ELF-1 (cell line): Measurements from ENCODE around the gene GKN2.
"Not testable (repeated sequence)": the region's sequence is repeated elsewhere in the genome, so short reads cannot be mapped to it uniquely, and the experiment has no call there.

Experiments
- DNase-seq: peaks from one replicate; pipeline ENCODE4 v3.0.0-alpha.2; 2016; ENCODE audit warnings: low read depth, low spot score

GKN2 gene

GRCh38 chr2:68961380-68961779 is 8.7 kb upstream of the GKN2 start:
- no peak for DNase-seq

DNA sequence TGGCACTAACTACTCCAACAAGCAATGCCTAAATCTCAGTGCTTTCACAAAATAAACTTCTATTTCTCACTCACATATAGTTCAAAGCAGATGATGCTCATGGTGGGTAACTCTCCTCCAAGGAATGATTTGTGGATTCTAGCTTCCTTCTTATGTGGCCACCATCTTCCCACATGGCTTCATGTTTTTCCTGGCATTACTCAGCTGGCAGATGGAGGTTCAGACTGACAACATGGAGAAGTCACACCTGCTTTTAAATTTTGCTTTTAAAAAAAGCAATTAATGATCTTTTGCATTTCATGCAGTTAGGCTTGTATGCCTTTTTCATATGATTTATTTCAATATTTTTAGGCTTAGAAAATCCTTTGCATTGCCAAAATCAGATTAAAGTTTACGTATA is 6.3 kb upstream of the GKN2 start:
- DNase-seq, result no peak

DNA sequence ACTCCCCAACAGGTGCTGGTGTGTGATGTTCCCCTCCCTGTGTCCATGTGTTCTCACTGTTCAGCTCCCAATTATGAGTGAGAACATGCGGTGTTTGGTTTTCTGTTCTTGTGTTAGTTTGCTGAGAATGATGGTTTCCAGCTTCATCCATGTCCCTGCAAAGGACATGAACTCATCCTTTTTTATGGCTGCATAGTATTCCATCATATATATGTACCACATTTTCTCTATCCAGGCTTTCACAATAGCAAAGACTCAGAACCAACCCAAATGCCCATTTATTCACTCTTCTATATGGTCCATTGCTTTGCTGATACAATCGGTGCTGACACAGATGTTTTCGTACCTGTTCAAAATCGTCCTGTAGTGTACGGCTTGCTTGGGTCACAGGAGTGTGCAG is 2.7 kb upstream of the GKN2 start:
- DNase-seq, result not testable (repeated sequence)

GRCh38 chr2:68951899-68952298 is 794 bp downstream of the GKN2 start:
- DNase-seq, result no peak

GRCh38 chr2:68948710-68949109 is 4.0 kb downstream of the GKN2 start:
- no peak for DNase-seq

GRCh38 chr2:68946117-68946516 is 6.6 kb downstream of the GKN2 start:
- no peak for DNase-seq

DNA sequence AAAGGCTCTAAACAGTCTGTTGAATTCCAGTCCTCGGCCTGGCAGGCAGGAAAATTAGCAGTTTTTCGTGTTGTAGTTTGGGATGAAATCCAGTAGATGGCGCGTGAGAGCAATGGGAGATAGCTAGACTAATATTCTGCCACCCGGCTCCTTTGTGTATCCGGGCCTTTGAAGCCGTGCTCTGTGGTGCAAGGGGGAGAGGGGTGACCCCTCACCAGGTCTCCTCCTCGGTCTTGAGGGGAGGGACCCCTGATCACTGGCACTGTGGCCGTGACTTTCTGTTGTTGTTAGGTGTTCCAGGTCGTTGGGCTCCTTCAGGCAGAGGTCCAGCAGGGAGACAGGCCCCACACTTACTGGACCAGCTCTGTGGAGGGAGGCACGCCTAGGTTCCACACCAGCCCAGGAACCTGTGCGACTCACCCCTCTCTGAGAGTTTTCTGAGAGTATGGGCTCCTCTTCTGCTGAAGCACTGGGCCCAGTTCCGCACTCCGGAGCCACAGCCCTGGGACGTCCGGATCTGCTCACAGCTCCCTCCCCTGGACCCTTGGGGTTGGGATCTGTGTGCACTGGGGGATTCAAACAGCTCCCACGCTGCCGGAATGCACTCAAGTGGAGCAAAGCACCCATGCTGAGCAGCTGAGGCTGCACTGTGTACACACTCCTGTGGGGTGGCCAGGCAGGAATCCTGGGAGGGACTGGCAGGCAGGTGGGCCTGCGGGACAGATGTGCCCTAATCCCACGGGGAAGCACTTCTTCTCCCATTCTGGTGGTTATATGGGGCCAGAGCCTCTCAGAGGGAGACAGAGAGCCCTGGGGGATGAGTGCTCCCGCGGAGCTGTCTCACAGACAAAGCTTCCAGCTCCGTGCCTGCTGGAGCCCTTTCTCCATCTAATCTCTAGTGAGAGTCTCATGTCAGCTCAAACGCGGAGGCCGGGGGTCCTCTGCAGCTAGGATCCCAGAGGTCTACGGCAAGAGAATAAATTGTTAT is 8.8 kb downstream of the GKN2 start:
- peak; percentile 86 for DNase-seq

- no peak for DNase-seq
Observed at GRCh38 chr2:68942827-68943226, 9.9 kb downstream of the GKN2 start.

GRCh38 chr2:68940369-68940768 is 12.3 kb downstream of the GKN2 start:
- DNase-seq, result no peak

DNA sequence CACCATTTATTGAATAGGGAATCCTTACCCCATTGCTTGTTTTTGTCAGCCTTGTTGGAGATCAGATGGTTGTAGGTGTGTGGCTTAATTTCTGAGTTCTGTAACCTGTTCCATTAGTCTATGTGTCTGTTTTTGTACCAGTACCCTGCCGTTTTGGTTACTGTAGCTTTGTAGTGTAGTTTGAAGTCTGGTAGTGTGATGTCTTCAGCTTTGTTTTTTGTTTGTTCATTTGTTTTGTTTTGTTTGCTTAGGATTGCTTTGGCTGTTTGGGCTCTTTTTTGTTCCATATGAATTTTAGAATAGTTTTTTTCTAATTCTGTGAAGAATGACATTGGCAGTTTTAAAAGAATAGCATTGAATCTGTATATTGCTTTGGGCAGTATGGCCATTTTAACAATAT is 12.7 kb downstream of the GKN2 start:
- DNase-seq, result no peak

GRCh38 chr2:68938938-68939337 is 13.8 kb downstream of the GKN2 start:
- DNase-seq, result no peak

DNA sequence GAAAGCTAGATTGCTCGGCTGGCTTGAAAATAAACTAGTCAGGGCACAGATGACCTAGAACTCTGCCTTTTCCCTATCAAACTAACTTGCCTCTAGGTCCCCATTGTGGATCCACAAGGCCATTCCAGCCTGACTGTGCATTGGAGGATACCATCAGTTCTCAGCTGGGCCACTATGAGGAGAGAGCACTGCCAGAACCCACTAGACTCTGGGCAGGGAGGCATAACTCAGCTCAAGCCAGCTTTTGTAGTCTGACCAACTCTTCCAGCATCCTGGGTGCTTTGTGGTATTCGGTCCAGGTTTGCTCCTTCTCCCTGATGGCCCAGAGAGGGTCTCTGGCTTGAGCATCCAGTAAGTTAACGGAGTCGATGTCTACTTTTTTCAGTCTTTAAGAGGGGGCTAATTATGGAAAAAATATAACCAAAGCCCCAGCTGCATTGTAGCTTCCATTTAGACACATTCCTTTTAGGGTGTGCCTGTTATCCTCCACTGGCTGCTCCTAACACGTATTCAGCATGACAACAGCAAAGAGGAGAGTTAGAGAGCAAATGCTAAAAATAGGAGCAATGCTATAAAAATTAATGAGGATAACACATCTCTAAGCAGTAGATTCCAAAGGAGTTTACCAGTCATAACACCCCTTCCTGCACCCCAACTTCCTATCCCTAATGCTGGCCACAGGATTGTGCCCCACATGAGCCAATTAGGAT is 15.2 kb downstream of the GKN2 start:
- DNase-seq, result no peak

DNA sequence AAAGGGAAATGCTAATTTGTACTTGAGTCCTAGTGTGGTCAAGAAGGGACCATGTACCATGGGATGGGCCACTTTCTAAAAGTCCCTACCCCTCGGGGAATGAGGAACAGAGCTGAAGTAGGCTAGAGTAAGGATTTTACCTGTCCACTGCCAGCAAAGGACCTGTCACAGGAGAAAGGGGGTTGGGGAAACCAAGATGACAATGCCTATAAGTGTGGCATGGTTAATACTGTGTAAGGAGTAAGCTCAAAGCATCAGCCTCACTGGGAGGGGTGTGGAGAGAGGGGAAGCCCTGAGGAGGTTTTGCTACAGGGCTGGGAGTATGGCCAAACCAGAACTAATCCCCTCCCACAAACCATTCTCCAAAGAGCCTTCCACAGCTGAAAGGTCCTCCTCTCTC is 15.8 kb downstream of the GKN2 start:
- DNase-seq, result no peak

- DNase-seq, result no peak
Observed at GRCh38 chr2:68936427-68936826, 16.3 kb downstream of the GKN2 start.

GRCh38 chr2:68935471-68935870 is 17.2 kb downstream of the GKN2 start:
- DNase-seq, result no peak

GRCh38 chr2:68934021-68934420 is 18.7 kb downstream of the GKN2 start:
- no peak for DNase-seq

DNA sequence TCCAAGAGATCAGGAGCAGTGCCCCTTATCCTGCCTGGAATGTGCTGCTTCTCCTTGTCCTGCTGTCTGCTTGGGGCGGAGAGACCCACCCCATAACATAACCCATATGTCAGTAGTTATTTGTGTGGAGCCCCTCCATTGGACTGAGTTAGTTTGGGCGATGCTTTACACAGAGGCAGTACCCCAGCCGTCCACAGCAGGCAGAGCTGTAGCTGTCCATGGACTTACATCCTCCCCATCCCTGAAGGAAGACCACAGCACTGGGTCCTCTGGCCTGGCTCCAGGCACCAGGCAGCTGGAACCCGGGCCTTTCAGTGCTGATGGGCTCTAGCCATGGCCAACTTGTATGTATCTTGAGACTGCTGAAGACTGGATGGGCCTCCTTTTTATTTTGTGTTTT is 20.3 kb downstream of the GKN2 start:
- DNase-seq, result no peak

DNA sequence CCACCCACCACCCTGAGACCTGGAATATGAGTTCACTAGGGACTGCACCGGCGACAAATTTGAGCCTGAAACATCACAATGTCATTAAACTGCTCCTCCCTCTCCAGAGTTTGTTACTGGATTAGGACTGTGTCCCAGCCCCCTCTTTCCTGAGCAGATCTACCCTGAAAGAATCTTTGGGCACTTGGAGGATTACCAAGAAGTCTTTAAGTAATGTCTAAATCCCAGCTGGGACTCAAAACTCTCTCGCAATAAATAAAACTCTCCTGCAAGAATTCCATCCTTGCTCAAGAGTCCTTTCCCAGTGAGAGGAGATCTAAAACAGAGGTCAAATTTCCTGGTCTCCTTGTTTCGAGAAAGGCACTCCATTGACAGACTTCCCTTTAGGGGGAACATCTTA is 20.9 kb downstream of the GKN2 start:
- DNase-seq, result no peak

DNA sequence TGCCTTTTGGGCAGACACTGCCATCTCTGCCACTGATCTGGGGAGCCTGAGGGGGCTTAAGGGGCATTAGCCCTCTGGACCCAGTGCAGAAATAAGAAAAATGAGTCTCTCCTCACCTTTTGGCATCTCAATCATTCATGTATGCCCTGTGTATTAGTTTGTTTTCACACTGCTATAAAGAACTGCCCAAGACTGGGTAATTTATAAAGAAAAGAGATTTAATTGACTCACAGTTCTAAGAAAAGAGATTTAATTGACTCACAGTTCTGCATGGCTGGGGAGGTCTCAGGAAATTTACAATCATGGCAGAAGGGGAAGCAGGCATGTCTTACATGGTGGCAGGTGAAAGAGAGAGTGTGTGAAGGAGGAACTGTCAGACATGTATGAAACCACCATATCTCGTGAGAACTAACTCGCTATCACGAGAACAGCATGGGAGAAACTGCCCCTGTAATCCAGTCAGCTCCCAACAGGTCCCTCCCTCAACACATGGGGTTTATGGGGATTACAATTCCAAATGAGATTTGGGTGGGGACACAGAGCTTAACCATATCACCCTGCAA is 21.5 kb downstream of the GKN2 start:
- DNase-seq, result no peak

DNA sequence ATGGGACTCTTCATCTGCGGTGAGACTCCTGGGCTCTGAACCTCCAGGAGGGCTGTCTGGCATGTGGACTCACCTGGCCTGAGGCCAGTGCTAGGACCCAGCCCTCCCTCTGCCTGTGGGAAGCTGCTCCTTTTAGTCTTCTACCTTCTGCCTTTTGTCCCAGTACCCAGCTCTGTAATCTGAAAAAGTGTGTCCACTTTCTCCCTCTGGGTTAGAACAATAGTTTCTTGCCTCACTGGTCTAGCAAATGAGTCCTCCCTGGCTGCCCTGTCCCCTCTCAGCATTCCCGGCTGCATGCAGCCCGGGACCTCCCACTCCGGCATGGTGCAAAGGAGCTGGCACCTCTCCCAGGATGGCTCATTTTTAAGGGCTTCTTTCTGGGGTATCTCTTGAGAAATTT is 25.9 kb downstream of the GKN2 start:
- peak; percentile 56 for DNase-seq

DNA sequence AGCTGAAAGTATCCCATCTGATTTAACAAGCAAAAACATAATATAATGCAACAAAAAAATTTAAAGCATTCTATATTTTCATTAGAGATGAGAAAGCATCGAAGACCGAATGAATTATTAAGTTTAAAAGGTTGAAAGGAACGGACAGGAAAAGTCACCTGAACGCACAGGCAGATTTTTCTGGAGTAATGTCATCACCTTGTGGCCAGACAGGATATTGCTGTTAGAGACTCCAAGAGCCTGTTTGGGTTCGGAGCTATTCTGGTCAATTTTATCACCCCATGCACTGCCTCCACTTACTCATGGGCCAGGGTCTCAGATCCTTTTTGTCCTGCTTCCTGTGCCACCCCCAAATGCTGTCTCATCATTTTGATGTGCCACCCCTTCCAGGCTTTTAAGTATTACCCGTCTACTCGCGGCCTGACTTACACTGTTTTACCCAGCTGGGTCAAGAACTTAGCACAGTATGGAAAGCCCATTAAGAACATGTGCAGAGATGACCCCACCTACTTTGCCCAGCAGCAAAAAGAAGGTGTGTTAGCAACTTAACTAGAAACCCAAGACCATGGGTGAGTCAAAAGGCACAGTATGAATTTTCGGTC is 27.3 kb downstream of the GKN2 start:
- DNase-seq, result peak; percentile 42

- DNase-seq, result no peak
Observed at GRCh38 chr2:68921646-68922045, 31.0 kb downstream of the GKN2 start.
